HepG2 (cell line): ENCODE measurements around the gene SETD1A. TPM values are rescaled to one million over a fixed set of nuclear protein-coding genes. Genes with fewer than 3 reads are reported as not detected.

Source experiments
- ATAC-seq: fragments of 200-7000 bp; cut with Tn5 transposase; 3 replicates; pipeline ENCODE4 v1.9.1; 2020; ENCODE audit warnings: mild to moderate bottlenecking, moderate library complexity
- BruUV-seq: library from RNA; stranded (reverse); fragments of 400-500 nt; replicated peaks from 2 replicates; lab custom pipeline; 2021; lab: Mats Ljungman, UMichigan
- CTCF ChIA-PET: fragments of 300-600 bp; formaldehyde crosslinking; extraction: SDS; loops from one replicate; lab custom pipeline; 2021; ENCODE audit warnings: low total read pairs, inconsistent platforms, low intra/inter-chr PET ratio; lab: Yijun Ruan, JAX
- POLR2A ChIA-PET: fragments of 350-600 bp; sonication (Branson Sonifier 250); formaldehyde crosslinking; loops from one replicate; lab custom pipeline; 2020; ENCODE audit warnings: antibody characterized with exemption, inconsistent platforms; lab: Yijun Ruan, JAX
- DNase-seq: peaks from one replicate; pipeline ENCODE4 v3.0.0-alpha.2; 2015; ENCODE audit warnings: low spot score
- FAIRE-seq: peaks from 3 replicates; lab custom pipeline; 2011; peaks lifted over from hg19 to GRCh38; lab: Jason Lieb, UNC
- H2AFZ ChIP-seq: one replicate; pipeline ENCODE4 v1.6.1; 2011; ENCODE audit warnings: low read length, inconsistent platforms
- H3K27ac ChIP-seq: fragments of 300-600 bp; 3 replicates; pipeline ENCODE4 v1.8.0; 2011; ENCODE audit warnings: mixed run types, mild to moderate bottlenecking, mixed read lengths, low read length, inconsistent platforms; ENCODE audit not compliant: insufficient read depth; ENCODE audit errors: extremely low read length
- H3K27me3 ChIP-seq, 2 experiments: fragments of 200-600 bp in 1 of 2; 2 replicates in 1 of 2; 3 replicates in 1 of 2; pipeline versions ENCODE4 v1.6.0 to v1.8.0; 2011; ENCODE audit warnings: low read length in 2 of 2, mild to moderate bottlenecking in 2 of 2, moderate library complexity in 2 of 2, inconsistent platforms in 1 of 2; ENCODE audit not compliant: insufficient read depth in 2 of 2, control insufficient read depth in 1 of 2
- H3K36me3 ChIP-seq, 2 experiments: fragments of 200-600 bp in 1 of 2; replicated peaks in 1 of 2; 2 replicates in 1 of 2; 3 replicates in 1 of 2; pipeline versions ENCODE4 v1.5.1 to v1.8.0; 2011; ENCODE audit warnings: low read length in 2 of 2, inconsistent platforms in 1 of 2; ENCODE audit not compliant: insufficient read depth in 2 of 2, control insufficient read depth in 1 of 2
- H3K4me1 ChIP-seq: 2 replicates; pipeline ENCODE4 v1.5.1; 2012; ENCODE audit warnings: low read length, inconsistent platforms; ENCODE audit not compliant: insufficient read depth
- H3K4me2 ChIP-seq: 2 replicates; pipeline ENCODE4 v1.6.0; 2011; ENCODE audit warnings: low read depth, low read length, inconsistent platforms
- H3K4me3 ChIP-seq, 3 experiments: fragments of 200-600 bp in 1 of 3; sonication (generic), shearing (Covaris generic) in 1 of 3; replicated peaks in 1 of 3; 2 replicates each; pipeline ENCODE4 v1.5.1; 2011 to 2016; ENCODE audit warnings: low read length in 3 of 3, inconsistent platforms in 2 of 3, low read depth in 2 of 3, mild to moderate bottlenecking in 2 of 3, control low read depth in 1 of 3, mixed read lengths in 1 of 3; ENCODE audit not compliant: insufficient read depth in 1 of 3
- H3K79me2 ChIP-seq: one replicate; pipeline ENCODE4 v1.6.1; 2011; ENCODE audit warnings: low read length, inconsistent platforms; ENCODE audit not compliant: insufficient read depth
- H3K9ac ChIP-seq: 2 replicates; pipeline ENCODE4 v1.6.0; 2011; ENCODE audit warnings: mild to moderate bottlenecking, low read depth, low read length, inconsistent platforms; ENCODE audit not compliant: insufficient read depth
- H3K9me3 ChIP-seq: 2 replicates; pipeline ENCODE4 v1.5.1; 2012; ENCODE audit warnings: mild to moderate bottlenecking, low read length
- H4K20me1 ChIP-seq: 2 replicates; pipeline ENCODE4 v1.6.0; 2011; ENCODE audit warnings: inconsistent platforms, mild to moderate bottlenecking, low read length, moderate library complexity; ENCODE audit not compliant: insufficient read depth
- ARNT ChIP-seq: fragments of 450-650 bp; IDR thresholded peaks from 2 replicates; pipeline ENCODE4 v1.6.1; 2017
- GZF1 ChIP-seq: sonication (generic); formaldehyde crosslinking; IDR thresholded peaks from 2 replicates; pipeline ENCODE4 v1.5.1; 2020; ENCODE audit warnings: mild to moderate bottlenecking, missing genetic modification reagents
- HOXA7 ChIP-seq: sonication (generic); formaldehyde crosslinking; IDR thresholded peaks from 2 replicates; pipeline ENCODE4 v1.8.1; 2022; ENCODE audit warnings: mild to moderate bottlenecking, missing genetic modification reagents, moderate library complexity
- IRX3 ChIP-seq: sonication (generic); formaldehyde crosslinking; IDR thresholded peaks from 2 replicates; pipeline ENCODE4 v1.8.1; 2023; ENCODE audit warnings: mild to moderate bottlenecking, low read depth, missing genetic modification reagents, borderline replicate concordance
- XRCC5 ChIP-seq: fragments of 200-400 bp; formaldehyde crosslinking; optimal IDR thresholded peaks from 2 replicates; pipeline ENCODE3; 2017; ENCODE audit warnings: mild to moderate bottlenecking, low read length
- ZMAT3 ChIP-seq: sonication (generic); formaldehyde crosslinking; conservative IDR thresholded peaks from 2 replicates; pipeline ENCODE4 v1.7.0; 2021; ENCODE audit warnings: missing genetic modification reagents
- ZNF292 ChIP-seq: sonication (generic); formaldehyde crosslinking; IDR thresholded peaks from 2 replicates; pipeline ENCODE4 v1.8.1; 2022; ENCODE audit warnings: mild to moderate bottlenecking, low read depth, missing genetic modification reagents, borderline replicate concordance
- ZNF335 ChIP-seq: sonication (generic); formaldehyde crosslinking; IDR thresholded peaks from 2 replicates; pipeline ENCODE4 v1.4.0; 2020; ENCODE audit warnings: missing genetic modification reagents
- ZNF629 ChIP-seq: sonication (generic); formaldehyde crosslinking; conservative IDR thresholded peaks from 2 replicates; pipeline ENCODE4 v1.5.0; 2020; ENCODE audit warnings: missing genetic modification reagents
- WGBS: methylation state at CpG from one replicate; pipeline ENCODE4 v1.1.6; 2017; ENCODE audit warnings: low lambda C conversion rate; 5-methylcytosine and 5-hydroxymethylcytosine counted together
- in situ Hi-C: cut with HindIII; loops from 2 replicates; pipeline ENCODE4 v1.10.0; 2017; ENCODE audit warnings: low pct_unique_long_range_greater_than_20kb; ENCODE audit not compliant: extremely low pct_ligation_motif_present
- intact Hi-C: fragments of 100-400 bp; cut with micrococcal nuclease; formaldehyde crosslinking; loops from one replicate; pipeline ENCODE4 v1.10.0; 2022; ENCODE audit not compliant: unreplicated experiment
- polyA plus RNA-seq, 8 experiments: library from polyadenylated mRNA; depleted of rRNA in 3 of 8; stranded (reverse) in 7 of 8; unstranded in 1 of 8; fragments of >200 nt; fragmentation: Illumina TruSeq in 4 of 8; extraction: Trizol in 4 of 8; gene quantifications; 2 replicates each; pipeline versions ENCODE4 v1.2.1 to v1.2.3, GENCODE V29; 2011 to 2016; ENCODE audit warnings: low read depth in 4 of 8, missing spikeins in 1 of 8, mixed read lengths in 1 of 8; ENCODE audit not compliant: insufficient read depth in 1 of 8
- total RNA-seq, 5 experiments: library from RNA; depleted of rRNA; stranded (reverse); fragments of >200 nt; fragmentation: Illumina TruSeq; extraction: Trizol; gene quantifications; 2 replicates each; pipeline ENCODE4 v1.2.3, GENCODE V29; 2016; ENCODE audit warnings: low read depth in 1 of 5
- TF ChIP-seq, protein P1 (sequence below): sonication (generic); formaldehyde crosslinking; IDR thresholded peaks from 2 replicates; pipeline ENCODE4 v1.4.0; 2020; ENCODE audit warnings: mild to moderate bottlenecking, low read depth, missing genetic modification reagents

SETD1A gene
- total and polyA plus RNA-seq, 2 of the 13 experiments (the other 11 are each of a cell fraction or from before 2014, with no cell fraction given) = 3.8 to 5.6 TPM

DNA sequence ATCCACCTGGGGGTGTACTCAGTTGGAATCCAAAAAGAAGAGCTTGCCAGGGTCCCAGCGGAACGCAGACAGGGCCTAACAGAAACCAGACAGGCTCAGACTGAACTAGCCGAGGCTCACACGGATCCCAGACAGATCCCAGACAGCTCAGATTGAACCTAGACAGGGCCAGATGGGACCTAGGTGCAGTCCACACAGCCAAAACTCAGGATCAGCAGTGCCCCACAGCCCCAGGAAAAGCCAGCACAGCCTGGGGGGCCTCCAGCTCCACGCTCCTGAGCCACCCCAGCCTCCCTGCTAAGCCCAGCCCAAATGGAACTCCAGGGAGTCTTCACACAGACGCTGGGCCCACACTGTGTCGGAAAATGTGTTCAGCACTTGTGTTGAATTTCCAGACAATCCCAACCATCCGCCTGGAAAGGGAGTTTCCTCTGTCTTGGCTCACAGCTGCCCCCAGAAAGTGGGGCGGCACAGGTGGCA lies 45.3 kb downstream of the SETD1A start (continued):
- TF ChIP-seq, protein P1, sequence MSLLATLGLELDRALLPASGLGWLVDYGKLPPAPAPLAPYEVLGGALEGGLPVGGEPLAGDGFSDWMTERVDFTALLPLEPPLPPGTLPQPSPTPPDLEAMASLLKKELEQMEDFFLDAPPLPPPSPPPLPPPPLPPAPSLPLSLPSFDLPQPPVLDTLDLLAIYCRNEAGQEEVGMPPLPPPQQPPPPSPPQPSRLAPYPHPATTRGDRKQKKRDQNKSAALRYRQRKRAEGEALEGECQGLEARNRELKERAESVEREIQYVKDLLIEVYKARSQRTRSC = no peak
- TF ChIP-seq ZMAT3 (no peak), GZF1 (CRISPR knock-in tag) (no peak), ZNF335 (CRISPR knock-in tag) (no peak), HOXA7 (CRISPR knock-in tag) (no peak), IRX3 (CRISPR knock-in tag) (no peak), ARNT (no peak), ZNF292 (CRISPR knock-in tag) (0 out of 2 replicates have a peak, but pooled peaks have one; percentile 35)

DNA sequence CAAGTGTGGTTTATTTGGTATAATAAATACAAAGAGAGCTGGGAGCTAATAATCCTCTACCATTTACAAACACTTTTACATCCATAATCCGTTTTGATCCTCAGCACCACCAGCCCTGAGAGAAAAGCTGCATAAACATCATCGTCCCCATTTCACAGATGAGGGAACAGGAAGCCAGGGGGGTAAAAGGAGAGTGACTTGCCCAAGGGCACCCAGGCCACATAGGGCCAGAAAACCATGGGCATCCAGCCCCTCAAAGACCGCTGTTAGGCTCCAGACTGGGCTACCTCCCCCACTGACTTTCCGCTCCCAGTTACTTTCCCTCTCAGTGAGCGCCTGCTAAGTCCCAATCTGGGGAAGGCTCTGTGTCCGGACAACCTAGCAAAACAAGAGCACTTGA lies 46.2 kb downstream of the SETD1A start:
- no peaks in the 10 kb centered on the region for H3K9me3 ChIP-seq
- ATAC-seq (no peak), FAIRE-seq (no peak), DNase-seq (no peak)
- H3K27ac ChIP-seq = no peak overlapping the region
- in situ Hi-C loops (no loop called here), intact Hi-C loops (no loop called here)
- H3K9ac ChIP-seq = no peak overlapping the region
- POLR2A ChIA-PET = interaction anchor here (1.3 to 2.6 kb wide), 2 partner anchors 9 to 19 kb away, joined by 4 to 14 read pairs; no protein-coding TSS in a partner anchor
- peaks cover 0 to under 1% of the 10 kb centered on the region in 2 experiments; a peak in 3 of 5 replicates for H3K27me3 ChIP-seq
- no peaks in the 10 kb centered on the region for H3K36me3 ChIP-seq
- H2AFZ ChIP-seq = no peak overlapping the region
- H3K79me2 ChIP-seq = no peaks in the 10 kb centered on the region
- BruUV-seq = no TSS peak
- no peaks in the 10 kb centered on the region for H4K20me1 ChIP-seq
- H3K4me2 ChIP-seq = peak overlapping the region; percentile 87; the same call in 1 of the 2 replicates
- WGBS = 42% methylated on average over 6 of the region's 6 CpGs
- CTCF ChIA-PET = no interaction called here
- TF ChIP-seq ZNF629 (CRISPR knock-in tag) (peak; percentile 70; the same call in 1 of the 2 replicates), XRCC5 (no peak)
- H3K4me3 ChIP-seq = no peak overlapping the region
- peaks cover 88% of the 10 kb centered on the region for H3K4me1 ChIP-seq
